ENCODE measurements around the gene RLN3. TPM values are rescaled to one million over a fixed set of nuclear protein-coding genes. Genes with fewer than 3 reads are reported as not detected.

Gene RLN3
- total and polyA plus RNA-seq, 9 of the 15 experiments (the other 6 are each of a cell fraction or from before 2014, with no cell fraction given), result 0.31 to 1.2 (median 0.71) TPM; not detected in 6

DNA sequence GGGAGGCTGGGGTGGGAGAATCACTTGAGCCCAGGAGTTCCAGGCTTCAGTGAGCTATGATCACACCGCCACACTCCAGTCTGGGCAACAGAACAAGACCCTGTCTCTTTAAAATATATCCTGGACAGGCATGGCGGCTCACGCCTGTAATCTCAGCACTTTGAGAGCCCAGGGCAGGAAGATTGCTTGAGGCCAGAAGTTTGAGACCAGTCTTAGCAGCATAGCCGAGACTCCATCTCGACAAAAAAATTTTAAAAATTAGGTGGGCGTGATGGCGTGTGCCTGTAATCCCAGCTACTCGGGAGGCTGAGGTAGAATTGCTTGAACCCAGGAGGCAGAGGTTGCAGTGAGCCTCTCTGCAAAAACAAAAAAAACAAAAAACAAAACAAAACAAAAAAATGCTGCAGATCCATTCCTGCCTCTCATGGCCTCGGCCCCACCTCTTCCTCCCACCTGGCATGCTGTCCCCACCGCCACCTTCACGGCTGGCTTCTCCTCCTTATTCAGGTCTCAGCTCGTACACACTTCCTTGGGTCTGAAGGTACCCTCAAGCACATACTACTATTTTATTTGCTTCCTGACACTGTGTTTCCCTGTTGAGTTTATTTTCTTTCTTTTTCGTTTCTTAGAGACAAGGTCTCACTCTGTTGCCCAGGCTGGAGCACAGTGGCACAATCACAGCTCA, 27.1 kb upstream of the RLN3 start (continued):
- TF ChIP-seq TCF7 (IDR thresholded peaks at IDR 0.05; ENCODE audit: borderline replicate concordance), result no peak
- no peak for TF ChIP-seq ZNF695 (CRISPR knock-in tag; IDR thresholded peaks at IDR 0.05)
- no peak for TF ChIP-seq ZNF57 (CRISPR knock-in tag; IDR thresholded peaks at IDR 0.05)
- no peak for TF ChIP-seq ZNF280A (IDR thresholded peaks at IDR 0.05; ENCODE audit: low read depth, partially characterized antibody)
- TF ChIP-seq FOXA3 (CRISPR knock-in tag; conservative IDR thresholded peaks at IDR 0.05 in 1 of 2, IDR thresholded peaks at IDR 0.05 in 1 of 2), result no peak

DNA sequence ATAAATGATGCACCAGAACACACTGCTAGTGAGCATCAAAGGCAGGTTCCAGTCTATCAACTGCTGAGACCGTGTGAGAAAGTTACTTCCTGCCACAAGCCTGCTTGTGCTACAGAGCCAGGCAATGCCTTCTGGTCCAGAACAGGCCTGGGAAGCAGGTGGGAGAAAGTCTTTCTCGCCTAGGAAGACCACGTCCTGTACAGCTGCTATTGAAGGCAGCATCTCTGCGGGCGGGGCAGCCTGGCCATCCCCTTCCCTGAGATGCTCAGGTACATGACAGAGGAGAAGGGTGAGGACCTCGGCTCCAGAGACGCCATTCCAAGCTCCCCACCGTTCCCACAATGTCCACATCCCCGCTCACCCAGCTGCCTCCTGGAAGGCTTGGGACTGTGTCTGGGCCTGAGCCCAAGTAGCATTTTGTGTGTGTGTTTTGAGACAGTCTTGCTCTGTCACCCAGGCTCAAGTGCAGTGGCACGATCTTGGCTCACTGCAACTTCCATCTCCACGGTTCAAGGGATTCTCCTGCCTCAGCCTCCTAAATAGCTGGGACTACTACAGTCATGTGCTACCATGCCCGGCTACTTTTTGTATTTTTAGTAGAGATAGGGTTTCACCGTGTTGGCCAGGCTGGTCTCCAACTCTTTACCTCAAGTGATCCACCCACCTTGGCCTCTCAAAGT, 25.2 kb upstream of the RLN3 start:
- 0 out of 2 replicates have a peak overlapping the region, but pooled peaks have one; percentile 22 for H2AFZ ChIP-seq (ENCODE audit: low read depth, low read length)
- peaks cover 21% of the 10 kb centered on the region; the same call in 2 of the 3 replicates for H3K36me3 ChIP-seq (ENCODE audit: control insufficient read depth, insufficient read depth, low read length)
- POLR2A ChIA-PET, result interaction anchor here (0.6 kb wide), 2 partner anchors 847 to 1104 kb away, joined by 3 read pairs; no protein-coding TSS in a partner anchor
- FAIRE-seq, result no peak
- H3K27ac ChIP-seq (ENCODE audit: extremely low read depth, low read depth, low read length), result peak overlapping the region; percentile 35; the same call in 2 of the 3 replicates
- peaks cover 66% of the 10 kb centered on the region for H3K79me2 ChIP-seq (ENCODE audit: control insufficient read depth, insufficient read depth, low read length)
- no peaks in the 10 kb centered on the region for H4K20me1 ChIP-seq (replicated peaks; ENCODE audit: control insufficient read depth, insufficient read depth, low read length)
- 60% methylated on average over 13 of the region's 13 CpGs for WGBS (ENCODE audit: insufficient coverage, low coverage, missing lambda C conversion rate)
- in situ Hi-C loops (cut with MboI) (no loop called here), intact Hi-C loops (cut with micrococcal nuclease) (no loop called here)
- peak overlapping the region; percentile 56 to 73; a peak in 3 of 4 replicates for H3K9ac ChIP-seq (ENCODE audit: insufficient read depth in 1 of 2, low read depth in 2 of 2, low read length in 2 of 2)
- TF ChIP-seq ZNF311 (CRISPR knock-in tag; IDR thresholded peaks at IDR 0.05) (no peak), BRF2 (IDR thresholded peaks at IDR 0.05; ENCODE audit: borderline replicate concordance, insufficient read depth, insufficient read length) (no peak), RCOR1 (IDR thresholded peaks at IDR 0.05; ENCODE audit: borderline replicate concordance in 1 of 2, low read depth in 2 of 2, low read length in 2 of 2) (0 out of 4 replicates have a peak, but pooled peaks of 1 of the 2 experiments have one; percentile 5), HMGN3 (IDR thresholded peaks at IDR 0.05; ENCODE audit: borderline replicate concordance, extremely low read depth, insufficient read length, low read depth, low read length) (no peak), CAMTA2 (CRISPR knock-in tag; conservative IDR thresholded peaks at IDR 0.05) (0 out of 2 replicates have a peak, but pooled peaks have one; percentile 20), CTBP1 (IDR thresholded peaks at IDR 0.05; ENCODE audit: borderline replicate concordance) (0 out of 2 replicates have a peak, but pooled peaks have one; percentile 17), YY1 (IDR thresholded peaks at IDR 0.05; ENCODE audit: borderline replicate concordance in 1 of 3, control insufficient read depth in 1 of 3, extremely low read depth in 1 of 3, insufficient read depth in 3 of 3, insufficient read length in 1 of 3, insufficient replicate concordance in 2 of 3, low read depth in 1 of 3, low read length in 2 of 3) (peak in 1 of 3 experiments; percentile 6)
- H3K27me3 ChIP-seq (ENCODE audit: control insufficient read depth in 2 of 2, insufficient read depth in 2 of 2, low read length in 2 of 2), result no peaks in the 10 kb centered on the region
- no peak overlapping the region for H3K4me3 ChIP-seq
- CTCF ChIA-PET (ENCODE audit: low intra/inter-chr PET ratio), result no interaction called here
- BruUV-seq (replicated peaks), result no TSS peak
- H3K9me3 ChIP-seq (replicated peaks; ENCODE audit: control insufficient read depth, insufficient read depth, low read depth, low read length), result no peaks in the 10 kb centered on the region
- H3K9me1 ChIP-seq (ENCODE audit: control insufficient read depth, insufficient read depth, low read length), result no peaks in the 10 kb centered on the region
- DNase-seq (ENCODE audit: extremely low read depth in 1 of 4, low spot score in 3 of 4), result peak in 1 of 4 experiments; percentile 5
- H3K4me1 ChIP-seq (replicated peaks in 1 of 2; ENCODE audit: control insufficient read depth in 2 of 2, insufficient read depth in 2 of 2, low read length in 2 of 2), result peaks cover 31 to 32% of the 10 kb centered on the region in 2 experiments
- H3K4me2 ChIP-seq (ENCODE audit: insufficient read depth, low read length), result peak overlapping the region; percentile 27; the same call in 1 of the 2 replicates
- ATAC-seq, result no peak

All from K562 (cell line).